Measurements from ENCODE around the gene DUSP11.

The DUSP11 gene

GRCh38 chr2:73746015-73746876, 33.7 kb downstream of the DUSP11 start:
- H3K36me3 ChIP-seq (ENCODE audit: control insufficient read depth, low read length), result no peaks in the 10 kb centered on the region
- H3K4me3 ChIP-seq (ENCODE audit: low read length), result no peak overlapping the region
- no peaks in the 10 kb centered on the region for H3K4me1 ChIP-seq (ENCODE audit: control insufficient read depth, low read length)
- no peaks in the 10 kb centered on the region for H3K79me2 ChIP-seq (ENCODE audit: control insufficient read depth, low read length)
- H3K9me3 ChIP-seq (ENCODE audit: control insufficient read depth, insufficient read depth, low read length), result no peaks in the 10 kb centered on the region
- no peak for TF ChIP-seq EZH2phosphoT487 (IDR thresholded peaks at IDR 0.05; ENCODE audit: borderline replicate concordance, low read length)
- TF ChIP-seq, protein P1, sequence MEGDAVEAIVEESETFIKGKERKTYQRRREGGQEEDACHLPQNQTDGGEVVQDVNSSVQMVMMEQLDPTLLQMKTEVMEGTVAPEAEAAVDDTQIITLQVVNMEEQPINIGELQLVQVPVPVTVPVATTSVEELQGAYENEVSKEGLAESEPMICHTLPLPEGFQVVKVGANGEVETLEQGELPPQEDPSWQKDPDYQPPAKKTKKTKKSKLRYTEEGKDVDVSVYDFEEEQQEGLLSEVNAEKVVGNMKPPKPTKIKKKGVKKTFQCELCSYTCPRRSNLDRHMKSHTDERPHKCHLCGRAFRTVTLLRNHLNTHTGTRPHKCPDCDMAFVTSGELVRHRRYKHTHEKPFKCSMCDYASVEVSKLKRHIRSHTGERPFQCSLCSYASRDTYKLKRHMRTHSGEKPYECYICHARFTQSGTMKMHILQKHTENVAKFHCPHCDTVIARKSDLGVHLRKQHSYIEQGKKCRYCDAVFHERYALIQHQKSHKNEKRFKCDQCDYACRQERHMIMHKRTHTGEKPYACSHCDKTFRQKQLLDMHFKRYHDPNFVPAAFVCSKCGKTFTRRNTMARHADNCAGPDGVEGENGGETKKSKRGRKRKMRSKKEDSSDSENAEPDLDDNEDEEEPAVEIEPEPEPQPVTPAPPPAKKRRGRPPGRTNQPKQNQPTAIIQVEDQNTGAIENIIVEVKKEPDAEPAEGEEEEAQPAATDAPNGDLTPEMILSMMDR (IDR thresholded peaks at IDR 0.05; ENCODE audit: low read depth, low read length, poor library complexity, severe bottlenecking), result no peak
- H3K27me3 ChIP-seq (ENCODE audit: control insufficient read depth, low read length), result no peaks in the 10 kb centered on the region
- no peaks in the 10 kb centered on the region for H4K20me1 ChIP-seq (ENCODE audit: control insufficient read depth, insufficient read depth, low read depth, low read length)
- no peak overlapping the region for H3K27ac ChIP-seq (ENCODE audit: low read depth, low read length)
- no peaks in the 10 kb centered on the region for H3F3A ChIP-seq (ENCODE audit: control insufficient read depth, insufficient read depth)
- H3K4me2 ChIP-seq (ENCODE audit: low read length), result no peak overlapping the region
- H3K9me2 ChIP-seq (replicated peaks; ENCODE audit: control insufficient read depth, low read length), result no peaks in the 10 kb centered on the region

GRCh38 chr2:73740767-73741166, 39.1 kb downstream of the DUSP11 start:
- H3K4me3 ChIP-seq (ENCODE audit: low read length), result no peak overlapping the region
- no peak for TF ChIP-seq EZH2phosphoT487 (IDR thresholded peaks at IDR 0.05; ENCODE audit: borderline replicate concordance, low read length)
- TF ChIP-seq, protein P1 (IDR thresholded peaks at IDR 0.05; ENCODE audit: low read depth, low read length, poor library complexity, severe bottlenecking), result no peak
- no peaks in the 10 kb centered on the region for H3K27me3 ChIP-seq (ENCODE audit: control insufficient read depth, low read length)
- H3K36me3 ChIP-seq (ENCODE audit: control insufficient read depth, low read length), result peaks cover 7% of the 10 kb centered on the region; the same call in 1 of the 2 replicates
- no peak overlapping the region for H3K27ac ChIP-seq (ENCODE audit: low read depth, low read length)
- peaks cover 16% of the 10 kb centered on the region for H3K4me1 ChIP-seq (ENCODE audit: control insufficient read depth, low read length)
- no peaks in the 10 kb centered on the region for H3K9me3 ChIP-seq (ENCODE audit: control insufficient read depth, insufficient read depth, low read length)
- H3K9me2 ChIP-seq (replicated peaks; ENCODE audit: control insufficient read depth, low read length), result no peaks in the 10 kb centered on the region
- H3F3A ChIP-seq (ENCODE audit: control insufficient read depth, insufficient read depth), result no peaks in the 10 kb centered on the region
- no peaks in the 10 kb centered on the region for H4K20me1 ChIP-seq (ENCODE audit: control insufficient read depth, insufficient read depth, low read depth, low read length)
- H3K4me2 ChIP-seq (ENCODE audit: low read length), result no peak overlapping the region
- H3K79me2 ChIP-seq (ENCODE audit: control insufficient read depth, low read length), result peaks cover 13% of the 10 kb centered on the region

DNA sequence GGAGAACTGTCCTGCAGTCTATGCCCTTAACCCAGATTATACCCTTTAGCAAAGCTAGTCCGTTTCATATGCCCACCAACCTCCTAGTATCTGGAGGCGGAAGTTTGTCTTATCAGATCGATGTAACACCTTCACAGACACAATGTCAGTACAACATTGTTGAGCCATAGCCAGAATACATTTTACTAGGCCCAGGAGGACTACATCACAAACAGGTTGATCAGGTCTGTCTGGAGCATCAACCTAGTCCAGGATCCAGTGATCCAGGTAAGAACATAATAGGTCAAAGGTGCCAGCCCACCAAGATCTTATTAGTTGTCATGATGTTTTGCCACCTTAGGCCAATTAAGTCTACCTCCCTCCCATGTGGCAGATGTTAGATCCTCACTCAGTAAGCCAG, 40.8 kb downstream of the DUSP11 start:
- no peak overlapping the region for H3K27ac ChIP-seq (ENCODE audit: low read depth, low read length)

More for the DNA sequence above, 40.8 kb downstream of the DUSP11 start:
- Histone ChIP-seq H3K36me3 (ENCODE audit: control insufficient read depth, low read length) (peaks cover 14% of the 10 kb centered on the region), H3K27me3 (ENCODE audit: control insufficient read depth, low read length) (no peaks in the 10 kb centered on the region), H3K9me3 (ENCODE audit: control insufficient read depth, insufficient read depth, low read length) (no peaks in the 10 kb centered on the region), H3F3A (ENCODE audit: control insufficient read depth, insufficient read depth) (no peaks in the 10 kb centered on the region), H3K79me2 (ENCODE audit: control insufficient read depth, low read length) (peaks cover 29% of the 10 kb centered on the region), H3K4me2 (ENCODE audit: low read length) (no peak overlapping the region), H3K4me1 (ENCODE audit: control insufficient read depth, low read length) (peaks cover 18% of the 10 kb centered on the region), H3K4me3 (ENCODE audit: low read length) (no peak overlapping the region), H3K9me2 (replicated peaks; ENCODE audit: control insufficient read depth, low read length) (no peaks in the 10 kb centered on the region), H4K20me1 (ENCODE audit: control insufficient read depth, insufficient read depth, low read depth, low read length) (no peaks in the 10 kb centered on the region)
- no peak for TF ChIP-seq EZH2phosphoT487 (IDR thresholded peaks at IDR 0.05; ENCODE audit: borderline replicate concordance, low read length)
- TF ChIP-seq, protein P1 (IDR thresholded peaks at IDR 0.05; ENCODE audit: low read depth, low read length, poor library complexity, severe bottlenecking), result no peak

Measured in DOHH2 (cell line).